SU-DHL-6 (cell line): Measurements from ENCODE around the gene HK2.

Experiments used
- CTCF ChIP-seq: fragments of 200-600 bp; sonication (generic); IDR thresholded peaks from one replicate; pipeline ENCODE4 v1.5.1; 2017; ENCODE audit warnings: antibody characterized with exemption, mild to moderate bottlenecking, low read length, moderate library complexity; ENCODE audit not compliant: insufficient read depth, poor library complexity, severe bottlenecking
- EZH2phosphoT487 ChIP-seq: fragments of 200-600 bp; sonication (generic), shearing (Covaris generic); conservative IDR thresholded peaks from 2 replicates; pipeline ENCODE4 v1.6.1; 2018; ENCODE audit warnings: mild to moderate bottlenecking, antibody characterized with exemption, low read length, moderate library complexity, mixed read lengths

GRCh38 chr2:74857725-74858124, 23.8 kb downstream of the HK2 start:
- no peak for TF ChIP-seq CTCF
- TF ChIP-seq EZH2phosphoT487 = no peak
